HG03025 (cell line): ENCODE data around the gene STT3B.
"Not testable (repeated sequence)": the region's sequence is repeated elsewhere in the genome, so short reads cannot be mapped to it uniquely, and the experiment has no call there.

Source experiments
- ATAC-seq: cut with Tn5 transposase; IDR thresholded peaks from one replicate; pipeline ENCODE4 v1.9.1; 2021; ENCODE audit warnings: mild to moderate bottlenecking, moderate library complexity; ENCODE audit not compliant: unreplicated experiment, low FRiP score

Gene STT3B

GRCh38 chr3:31532587-31533168 is at the start of gene STT3B:
TSS of gene STT3B (plus strand) at chr3:31532925. CDS start at chr3:31532999, 74 bp downstream.
- peak; percentile 63 for ATAC-seq

- no peak for ATAC-seq
Measured at GRCh38 chr3:31483776-31484175, 48.9 kb upstream of the STT3B start.

DNA sequence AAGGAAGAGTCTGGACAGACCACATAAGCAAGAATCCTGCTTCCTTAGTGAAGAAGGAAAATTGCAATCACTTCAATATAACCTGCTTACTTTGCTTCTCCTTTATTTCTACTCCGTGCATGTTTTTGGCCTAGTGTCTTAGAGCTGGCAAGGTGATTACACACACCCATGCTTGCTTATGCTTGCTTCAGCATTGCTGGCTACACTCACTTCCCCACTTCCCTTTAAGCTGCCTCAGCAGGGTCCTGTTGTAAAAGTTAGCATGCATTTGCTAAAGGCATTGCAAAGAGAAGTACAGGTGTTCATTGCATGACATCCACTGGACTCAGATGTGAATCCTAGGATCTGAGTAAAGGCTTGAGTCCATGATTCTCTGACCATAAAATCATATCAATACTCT is 47.5 kb upstream of the STT3B start:
- no peak for ATAC-seq

GRCh38 chr3:31486865-31487533 is 45.7 kb upstream of the STT3B start:
- no peak for ATAC-seq

- ATAC-seq, result no peak
Measured at GRCh38 chr3:31488475-31489017, 44.2 kb upstream of the STT3B start.

DNA sequence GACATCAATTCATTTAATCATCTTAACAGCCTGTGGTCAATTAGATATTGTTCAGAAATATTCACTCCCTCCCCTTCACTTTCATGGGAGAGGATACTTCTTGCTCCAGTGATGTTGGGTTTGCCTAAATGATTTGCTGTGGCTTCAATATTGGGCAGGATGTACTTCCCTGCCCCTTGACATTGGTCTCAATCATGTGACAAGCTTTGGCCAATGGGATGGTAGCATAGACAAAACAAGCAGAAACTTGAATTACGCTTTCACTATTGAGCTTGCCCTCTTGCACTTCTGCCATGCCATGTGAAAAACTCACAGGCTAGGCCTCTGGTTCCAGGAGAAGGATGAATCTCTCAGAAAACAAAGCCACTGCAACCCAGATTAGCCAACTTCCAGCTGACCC is 42.2 kb upstream of the STT3B start:
- ATAC-seq, result no peak

DNA sequence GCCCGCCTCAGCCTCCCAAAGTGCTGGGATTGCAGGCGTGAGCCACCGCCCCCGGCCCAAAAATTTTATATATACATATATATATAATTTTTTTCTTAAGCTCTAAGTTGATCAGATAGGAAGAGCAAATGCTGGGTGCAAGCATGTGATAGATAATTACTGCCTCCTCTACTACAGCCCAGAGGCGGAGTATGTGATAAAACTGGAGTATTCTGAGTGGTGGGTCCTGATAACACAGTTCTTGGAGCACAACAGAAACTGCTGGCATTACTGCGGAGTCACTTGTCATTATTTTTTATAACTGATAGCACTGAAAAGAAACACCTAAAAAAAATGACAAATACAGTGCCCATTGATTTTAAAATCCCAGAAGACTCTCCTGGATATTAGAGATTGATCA is 41.1 kb upstream of the STT3B start:
- no peak for ATAC-seq

DNA sequence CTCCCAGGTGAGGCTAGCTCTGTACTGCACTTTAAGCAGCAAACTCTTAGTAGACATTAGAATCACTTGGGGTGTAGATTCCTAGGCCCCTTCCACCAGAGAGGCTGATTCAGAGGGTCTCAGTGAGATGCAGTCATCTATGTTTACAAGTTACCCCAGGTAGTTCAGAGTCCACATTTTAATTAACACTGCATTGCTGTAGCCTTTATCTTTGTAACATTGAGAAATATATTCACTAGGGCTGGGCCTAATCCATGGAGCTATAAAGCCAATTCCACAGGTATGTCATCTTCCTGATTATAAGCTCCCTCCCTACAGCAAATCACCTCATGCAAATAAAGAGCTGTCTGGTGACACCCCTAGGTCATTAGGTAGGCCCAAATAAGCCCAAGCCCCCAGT is 39.6 kb upstream of the STT3B start:
- ATAC-seq, result no peak

GRCh38 chr3:31495971-31496665 is 36.6 kb upstream of the STT3B start:
- ATAC-seq, result no peak

DNA sequence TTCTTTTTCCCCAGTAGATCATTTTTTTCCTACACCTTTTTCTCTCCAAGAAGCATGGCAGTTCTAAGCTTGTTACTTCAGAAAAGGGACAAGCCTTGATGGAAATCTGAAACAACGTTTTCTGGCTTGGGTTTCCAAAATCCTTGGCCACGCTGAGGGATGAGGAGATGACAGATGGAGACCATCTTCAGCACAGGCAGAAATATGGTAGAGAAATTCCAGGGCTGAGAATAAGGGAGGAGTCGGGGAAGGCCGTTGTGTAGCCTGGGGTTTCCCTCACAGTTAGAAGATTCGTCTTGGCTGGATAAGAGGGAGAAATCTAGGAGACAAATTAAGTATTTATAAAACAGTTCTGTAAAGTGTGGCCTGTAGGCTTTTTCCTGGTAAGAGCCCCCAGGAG is 33.9 kb upstream of the STT3B start:
- ATAC-seq, result no peak

GRCh38 chr3:31499281-31499680 is 33.4 kb upstream of the STT3B start:
- ATAC-seq, result no peak

- no peak for ATAC-seq
Measured at GRCh38 chr3:31502803-31503221, 29.9 kb upstream of the STT3B start.

GRCh38 chr3:31503456-31503855 is 29.3 kb upstream of the STT3B start:
- ATAC-seq, result no peak

DNA sequence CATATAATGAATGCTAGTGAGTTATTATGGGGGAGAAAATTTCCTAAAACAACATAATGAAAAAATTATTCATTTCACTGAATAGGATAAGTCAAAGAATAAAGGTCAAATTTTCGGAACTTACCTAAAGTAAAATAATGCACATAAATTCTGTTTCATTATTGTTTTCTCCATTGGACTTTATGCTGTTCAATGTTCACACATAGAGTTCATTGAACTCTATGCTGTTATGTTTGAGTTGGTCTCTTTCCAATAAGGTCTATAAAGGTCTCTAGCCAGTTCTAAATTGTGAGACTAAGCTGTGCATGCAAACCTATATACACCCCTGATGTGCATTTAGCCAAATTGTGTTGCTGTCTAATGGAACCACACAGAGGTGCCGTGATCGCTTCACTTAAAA is 28.5 kb upstream of the STT3B start:
- no peak for ATAC-seq

- no peak for ATAC-seq
Measured at GRCh38 chr3:31505371-31506048, 27.2 kb upstream of the STT3B start.

DNA sequence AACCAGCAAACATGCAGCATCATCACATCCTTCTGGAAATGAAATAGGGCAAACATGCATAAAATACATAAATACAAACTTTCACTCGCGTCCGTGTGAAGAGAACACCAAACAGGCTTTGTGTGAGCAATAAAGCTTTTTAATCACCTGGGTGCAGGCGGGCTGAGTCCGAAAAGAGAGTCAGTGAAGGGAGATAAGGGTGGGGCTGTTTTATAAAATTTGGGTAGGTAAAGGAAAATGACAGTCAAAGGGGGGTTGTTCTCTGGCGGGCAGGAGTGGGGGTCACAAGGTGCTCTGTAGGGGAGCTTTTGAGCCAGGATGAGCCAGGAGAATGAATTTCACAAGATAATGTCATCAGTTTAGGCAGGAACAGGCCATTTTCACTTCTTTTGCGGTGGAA is 26.2 kb upstream of the STT3B start:
- not testable (repeated sequence) for ATAC-seq

- no peak for ATAC-seq
Measured at GRCh38 chr3:31508452-31509146, 24.1 kb upstream of the STT3B start.

DNA sequence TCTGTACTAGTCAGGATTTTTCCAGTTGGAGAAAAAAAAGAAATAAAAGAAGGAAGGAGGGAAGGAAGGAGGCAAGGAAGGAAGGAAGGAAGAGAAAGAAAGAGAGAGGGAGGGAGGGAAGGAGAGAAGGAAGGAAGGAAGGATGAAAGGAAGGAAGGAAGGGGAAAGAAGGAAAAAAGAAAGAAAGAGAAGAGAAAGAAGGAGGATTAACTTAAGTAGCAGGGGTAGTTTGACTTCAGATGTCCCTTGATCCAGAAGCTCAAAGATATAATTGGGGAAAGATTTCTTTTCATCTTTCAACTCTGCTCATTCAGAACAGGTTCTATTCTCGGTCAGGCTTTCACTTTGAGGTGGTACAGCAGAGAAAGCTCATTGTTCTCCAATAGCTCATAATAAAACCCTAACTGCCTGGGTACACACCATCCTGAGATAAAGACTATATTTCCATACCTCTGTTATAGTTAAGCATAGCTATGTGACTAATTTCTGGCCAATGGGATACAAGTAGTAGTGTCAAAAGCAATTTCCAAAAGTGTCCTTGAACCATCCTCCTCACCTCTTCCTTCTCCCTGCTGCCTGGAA is 23.5 kb upstream of the STT3B start:
- no peak for ATAC-seq

GRCh38 chr3:31514570-31514969 is 18.2 kb upstream of the STT3B start:
- ATAC-seq, result no peak
